NCI-H2227 treated with DMSO at 0.1 percent for 48 hours (cell line): ENCODE measurements around the gene STK32A.
"Not testable (repeated sequence)": the region's sequence is repeated elsewhere in the genome, so short reads cannot be mapped to it uniquely, and the experiment has no call there.

Experiments used
- DNase-seq: peaks from one replicate; lab custom pipeline; 2025; lab: John Stamatoyannopoulos, UW

The STK32A gene

DNA sequence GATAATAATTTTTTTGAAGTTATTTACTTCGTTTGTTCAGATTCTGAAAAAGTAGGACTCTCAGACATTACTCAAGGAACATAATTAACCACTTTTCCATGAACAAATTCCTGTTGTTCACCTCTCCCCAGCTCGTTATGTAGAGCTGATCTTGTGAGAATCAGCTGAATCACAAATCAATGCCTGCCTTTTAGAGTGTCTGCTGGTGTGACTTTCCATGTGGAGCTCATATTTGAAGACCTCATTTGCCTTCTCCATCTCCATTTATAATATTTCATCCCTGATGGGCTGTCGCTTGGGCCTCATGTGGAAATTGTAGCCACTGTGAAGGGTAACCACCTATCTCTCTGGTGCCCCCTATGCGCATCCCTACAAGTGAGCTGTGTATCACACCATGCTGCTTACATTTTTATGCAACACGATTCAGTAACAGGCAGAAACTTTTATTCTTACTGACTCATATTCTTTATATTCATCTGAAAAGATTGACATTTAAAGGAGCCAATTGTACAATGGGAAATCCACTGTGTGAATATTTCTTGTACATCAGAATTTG lies 111.3 kb downstream of the STK32A start:
- no peak for DNase-seq

GRCh38 chr5:147348046-147348445 lies 113.2 kb downstream of the STK32A start:
- no peak for DNase-seq

DNA sequence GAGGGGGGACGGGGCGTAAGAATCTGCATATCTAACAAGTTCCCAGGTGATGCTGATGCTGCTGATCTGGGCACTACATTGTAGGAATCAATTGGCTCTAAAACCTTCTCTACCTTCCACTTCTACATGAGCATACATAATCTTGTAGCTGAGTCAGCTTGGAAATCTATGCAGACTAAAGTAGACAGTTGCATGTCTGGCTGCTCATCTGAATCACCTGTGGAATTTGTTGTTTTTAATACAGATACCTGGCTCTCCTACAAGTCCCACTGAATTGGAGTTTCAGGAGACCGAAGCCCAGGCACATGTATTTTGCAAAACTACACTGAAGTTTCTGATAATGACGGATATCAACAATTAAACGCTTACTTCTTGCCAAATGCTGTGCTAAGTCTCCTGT lies 113.6 kb downstream of the STK32A start:
- DNase-seq, result no peak

DNA sequence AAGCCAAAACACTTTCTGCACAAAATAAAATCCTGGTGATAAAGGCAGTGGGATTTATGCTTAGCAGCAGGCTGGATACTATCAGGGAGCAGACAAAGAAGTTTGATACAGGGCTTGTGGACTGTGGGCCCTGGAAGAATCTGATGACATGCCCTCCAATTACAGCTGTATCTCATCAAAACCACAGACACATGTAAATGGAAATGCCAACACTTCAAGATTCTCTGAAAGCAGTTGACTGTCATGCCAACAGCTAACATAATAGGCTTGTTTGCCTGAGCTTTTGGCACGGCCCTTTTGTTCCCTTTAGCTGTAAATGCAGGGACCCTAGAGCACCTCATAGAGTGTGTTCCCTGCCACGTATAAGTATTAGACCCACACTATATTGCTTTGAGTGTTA lies 114.4 kb downstream of the STK32A start:
- no peak for DNase-seq

- DNase-seq, result no peak
Observed at GRCh38 chr5:147359101-147359500, 124.3 kb downstream of the STK32A start.

DNA sequence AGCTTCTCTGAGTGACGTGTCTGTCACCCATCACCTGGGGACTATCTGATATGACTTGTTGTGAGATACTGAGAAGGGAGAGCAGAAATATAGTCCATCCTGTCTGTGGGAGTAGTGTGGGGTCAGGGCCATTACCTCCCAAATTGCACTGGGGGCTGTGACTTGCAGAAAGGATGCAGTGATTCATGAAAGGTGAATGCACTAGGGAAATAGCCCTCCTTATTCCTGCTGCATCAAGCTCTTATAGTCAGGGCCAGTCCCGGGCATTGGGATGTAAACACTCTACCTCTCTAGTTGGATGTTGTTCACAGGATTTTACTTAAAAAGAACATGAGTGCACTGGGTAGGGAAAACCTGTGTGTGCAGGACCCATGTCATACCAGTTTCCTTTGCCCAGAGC lies 124.8 kb downstream of the STK32A start:
- no peak for DNase-seq

DNA sequence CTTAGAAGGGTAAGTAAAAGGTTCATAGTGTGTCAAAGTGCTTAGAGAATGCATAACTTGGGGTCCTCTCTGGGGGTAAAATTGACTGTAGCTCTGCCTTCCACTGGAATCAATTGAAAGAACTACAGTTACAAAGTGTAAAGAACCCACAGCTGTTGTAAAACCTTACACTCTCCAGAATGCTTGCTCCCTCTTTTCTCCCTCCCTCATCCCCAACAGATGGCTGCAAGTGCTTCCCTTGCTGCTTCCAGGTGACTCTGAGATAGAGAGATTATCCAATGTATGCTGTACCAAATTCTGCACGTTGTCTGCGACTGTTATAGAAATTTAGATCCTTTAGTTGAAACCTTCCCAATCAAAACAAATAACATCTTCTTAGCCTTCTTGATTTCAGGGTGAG lies 126.0 kb downstream of the STK32A start:
- DNase-seq, result no peak

DNA sequence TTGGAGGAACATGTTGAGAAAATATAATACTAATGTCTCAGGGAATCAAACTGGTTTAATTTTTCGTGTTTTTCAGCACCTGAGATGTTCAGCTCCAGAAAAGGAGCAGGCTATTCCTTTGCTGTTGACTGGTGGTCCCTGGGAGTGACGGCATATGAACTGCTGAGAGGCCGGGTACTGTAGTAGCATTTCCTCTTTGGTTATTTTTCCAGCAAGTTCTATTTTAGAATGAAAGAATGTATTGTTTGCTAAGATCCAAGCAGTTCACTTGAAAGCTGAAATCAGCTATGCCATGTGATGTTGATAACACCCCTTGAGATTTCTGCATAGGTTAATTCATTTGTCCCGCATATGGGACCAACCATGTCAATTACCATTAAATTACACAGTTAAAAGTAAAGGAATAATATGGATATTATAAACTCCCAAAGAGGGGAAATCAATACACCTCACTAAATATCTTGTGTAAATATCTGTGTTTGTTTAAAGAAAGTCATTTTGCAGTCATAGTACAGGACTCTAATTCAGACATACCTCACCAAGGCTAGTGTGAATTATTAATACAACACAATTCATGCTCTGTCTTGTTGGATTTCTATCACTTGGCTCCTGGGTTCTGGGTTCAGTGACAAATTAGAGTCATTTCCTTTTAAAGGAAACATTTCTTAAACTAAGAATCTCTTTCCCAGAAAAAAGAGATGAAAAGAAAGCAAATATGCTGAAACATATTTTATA lies 126.8 kb downstream of the STK32A start:
- no peak for DNase-seq

GRCh38 chr5:147367381-147367780 lies 132.6 kb downstream of the STK32A start:
- DNase-seq, result not testable (repeated sequence)

DNA sequence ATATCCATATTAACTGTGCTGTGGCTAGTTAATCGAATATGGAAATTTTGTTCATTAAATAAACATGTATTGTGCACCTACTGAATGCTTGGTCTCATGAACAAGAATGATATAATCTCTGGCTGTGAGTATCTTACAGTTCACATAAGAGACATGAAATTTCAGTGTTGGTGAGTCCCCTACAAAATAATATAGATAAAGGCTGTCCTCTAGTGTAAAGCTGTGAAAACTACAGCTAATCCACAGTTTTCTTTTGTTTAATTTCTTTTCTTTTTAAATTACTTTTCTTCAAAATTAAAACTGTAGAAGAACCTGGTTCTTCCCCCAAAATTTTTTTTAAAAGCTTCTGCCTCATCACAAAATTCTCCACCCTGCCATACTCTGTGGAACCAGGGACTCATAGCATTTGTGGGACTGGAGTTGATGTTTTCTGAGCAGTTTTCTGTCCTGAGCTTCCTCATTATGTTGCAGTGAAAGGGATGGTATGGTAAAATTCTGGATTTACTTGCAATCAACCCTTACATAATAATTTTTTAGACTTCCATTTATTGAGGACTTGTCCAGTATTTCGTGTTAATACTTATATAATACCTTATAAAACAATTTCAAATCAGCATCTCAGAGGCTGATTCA lies 135.0 kb downstream of the STK32A start:
- peak; percentile 50 for DNase-seq

- no peak for DNase-seq
Observed at GRCh38 chr5:147371290-147371689, 136.5 kb downstream of the STK32A start.

DNA sequence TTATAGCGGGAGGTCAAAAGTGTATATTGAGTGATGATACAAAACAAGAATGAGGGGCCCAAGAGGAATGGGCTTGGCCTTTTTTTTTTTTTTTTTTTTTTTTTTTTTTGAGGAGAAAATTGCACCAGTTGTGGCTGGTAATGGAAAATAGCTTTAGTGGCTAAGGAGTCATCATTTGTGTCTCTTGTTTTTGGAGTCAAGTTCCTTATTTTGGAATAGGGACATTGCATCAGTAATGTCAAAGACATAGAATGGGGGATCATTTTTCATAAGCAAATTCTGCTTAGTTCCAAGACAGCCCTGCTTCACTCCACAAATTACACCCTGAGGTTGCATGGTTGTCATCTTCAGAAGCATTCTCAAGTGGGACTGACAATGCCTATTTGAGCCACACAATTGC lies 137.4 kb downstream of the STK32A start:
- no peak for DNase-seq

DNA sequence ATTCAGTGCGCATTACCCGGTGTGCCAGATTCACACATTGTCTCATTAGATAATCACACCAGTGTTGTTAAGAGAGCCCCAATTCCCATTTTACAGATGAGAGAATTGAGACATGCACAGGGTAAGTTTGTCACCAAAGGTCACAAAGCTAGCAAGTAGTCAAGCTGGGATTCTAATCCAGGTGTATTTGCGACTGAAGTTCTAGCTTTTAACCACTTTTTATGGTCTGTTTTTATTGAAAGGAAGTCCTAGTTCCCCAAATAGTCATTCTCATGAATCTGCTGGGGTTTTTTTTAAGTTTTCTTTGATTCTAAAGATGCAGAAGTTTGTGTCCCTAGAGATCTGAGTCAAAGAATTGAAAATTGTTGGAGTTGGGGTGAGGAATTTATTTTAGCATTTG lies 138.5 kb downstream of the STK32A start:
- DNase-seq, result no peak

DNA sequence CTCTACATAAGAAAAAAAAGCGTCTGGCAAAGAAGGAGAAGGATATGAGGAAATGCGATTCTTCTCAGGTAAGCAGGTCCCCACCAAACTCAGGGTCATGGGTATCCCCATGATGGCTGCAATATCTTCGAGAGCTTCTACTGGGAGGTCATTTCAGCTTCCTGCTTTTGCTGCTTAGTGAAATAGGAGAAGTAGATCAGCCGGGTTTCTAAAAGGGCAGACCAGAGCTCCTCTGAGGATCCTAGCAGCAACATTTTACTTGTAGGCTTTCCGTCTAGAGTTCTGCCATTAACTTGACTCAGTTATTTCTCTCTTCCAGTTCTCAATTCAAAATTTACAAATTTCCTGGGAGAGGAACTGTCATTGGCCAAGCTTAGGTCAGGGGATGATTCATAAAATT lies 140.3 kb downstream of the STK32A start:
- no peak for DNase-seq

DNA sequence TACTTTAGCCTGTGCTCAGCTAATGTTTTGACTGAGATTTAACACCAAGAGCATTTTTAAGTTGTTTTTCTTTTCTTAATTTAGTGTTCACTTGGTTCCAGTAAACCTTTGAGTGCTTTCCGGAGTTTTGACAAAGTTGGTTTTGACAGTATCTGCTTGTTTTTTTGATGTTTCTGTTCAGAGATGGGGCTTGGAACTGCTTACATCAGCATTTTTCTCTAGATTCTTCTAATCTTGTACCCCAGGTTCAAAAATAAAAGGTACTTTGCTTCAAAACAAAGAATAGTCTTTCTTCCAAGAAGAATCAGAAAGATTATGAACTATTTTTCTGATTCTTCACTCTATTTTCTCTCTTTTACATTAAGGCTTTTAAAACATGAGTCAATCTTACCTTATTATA lies 142.9 kb downstream of the STK32A start:
- no peak for DNase-seq

GRCh38 chr5:147381555-147381954 lies 146.7 kb downstream of the STK32A start:
- no peak for DNase-seq

- peak; percentile 48 for DNase-seq
Observed at GRCh38 chr5:147382776-147383175, 147.9 kb downstream of the STK32A start.

- DNase-seq, result no peak
Observed at GRCh38 chr5:147384346-147385193, 149.7 kb downstream of the STK32A start.

GRCh38 chr5:147387109-147387508 lies 152.3 kb downstream of the STK32A start:
- no peak for DNase-seq

DNA sequence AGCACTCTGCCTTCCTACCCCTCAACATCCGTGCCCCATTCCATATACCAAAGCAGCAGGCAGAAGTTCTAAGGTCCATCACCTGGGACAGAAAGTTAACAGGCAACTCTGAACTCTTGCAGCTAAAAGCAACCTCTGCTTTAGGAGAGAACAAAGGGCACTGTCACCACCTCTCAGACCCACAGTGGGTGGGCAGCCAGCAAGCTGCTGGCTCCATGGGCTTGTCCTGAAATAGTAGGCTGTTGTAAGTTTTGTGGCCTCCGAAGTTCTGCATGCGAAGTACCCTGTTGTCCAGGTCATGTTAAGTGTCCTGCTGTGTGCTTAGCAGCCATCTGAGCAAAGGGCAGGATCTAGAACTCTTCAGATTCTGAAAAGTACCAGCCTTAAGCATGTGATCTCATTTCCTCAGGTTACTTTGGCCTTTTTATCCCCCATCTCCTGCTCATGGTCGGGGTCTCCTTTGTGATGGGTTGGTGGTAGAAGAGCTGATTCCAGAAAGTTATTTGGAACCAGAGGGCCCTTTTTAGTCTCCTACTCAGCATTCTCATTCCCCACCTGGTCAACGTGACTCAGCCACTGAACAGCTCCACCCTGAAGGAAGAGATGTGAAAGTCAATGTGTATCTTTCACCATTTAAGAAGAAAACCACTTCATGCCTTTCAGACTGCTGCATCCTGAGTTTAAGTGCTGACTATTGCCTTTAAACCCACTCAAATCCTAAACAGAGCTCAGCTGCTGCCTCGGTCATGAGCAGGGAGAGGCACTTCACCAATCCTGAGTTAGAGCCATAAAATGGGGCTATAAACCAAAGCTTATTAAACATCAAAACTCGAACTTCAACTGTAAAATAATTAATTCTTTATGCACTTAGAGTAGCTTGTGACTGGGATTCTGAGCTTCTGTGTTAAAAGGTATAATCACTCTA lies 153.6 kb downstream of the STK32A start:
- DNase-seq, result no peak

DNA sequence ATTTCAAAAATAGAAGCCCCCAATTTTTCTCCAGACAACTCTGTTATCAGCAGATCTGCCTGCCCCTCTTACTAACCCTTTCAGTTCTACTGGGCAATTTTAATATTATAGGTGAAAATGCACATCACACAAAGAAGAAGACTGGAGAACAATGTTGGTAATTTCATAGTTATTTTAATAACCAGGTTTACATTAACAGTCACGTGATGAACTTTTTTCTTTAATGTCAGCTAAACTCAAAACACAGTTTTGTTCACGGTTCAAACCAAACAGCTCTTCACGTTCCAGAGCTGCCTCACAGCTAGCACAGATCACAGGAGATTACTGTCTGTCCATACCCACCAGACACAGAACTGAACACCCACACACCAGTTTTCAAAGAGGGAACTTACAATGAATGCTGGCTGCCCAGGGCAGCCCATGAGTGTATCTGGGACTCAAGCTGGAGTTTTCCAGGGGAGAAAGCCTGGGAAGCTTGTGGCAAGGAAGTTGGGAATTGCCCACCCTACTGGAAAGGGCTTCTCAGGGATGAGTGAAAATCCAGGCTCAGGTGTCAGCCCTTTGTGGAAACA lies 155.9 kb downstream of the STK32A start:
- no peak for DNase-seq
